Ishikawa (cell line): ENCODE measurements around the gene COG4.

Experiments used
- CREB1 ChIP-seq: IDR thresholded peaks from 2 replicates; pipeline ENCODE4 v1.6.1; 2012; ENCODE audit warnings: low read depth
- EP300 ChIP-seq: IDR thresholded peaks from 2 replicates; pipeline ENCODE4 v1.6.1; 2012; ENCODE audit warnings: borderline replicate concordance
- FOXM1 ChIP-seq: IDR thresholded peaks from 2 replicates; pipeline ENCODE4 v1.6.1; 2012; ENCODE audit warnings: low read depth, borderline replicate concordance
- NFIC ChIP-seq: IDR thresholded peaks from 2 replicates; pipeline ENCODE4 v1.6.1; 2012
- RAD21 ChIP-seq: IDR thresholded peaks from 2 replicates; pipeline ENCODE4 v1.6.1; 2012; ENCODE audit warnings: low read depth
- TAF1 ChIP-seq: IDR thresholded peaks from 2 replicates; pipeline ENCODE4 v1.6.1; 2012; ENCODE audit warnings: low read depth, mild to moderate bottlenecking
- TCF12 ChIP-seq: IDR thresholded peaks from 2 replicates; pipeline ENCODE4 v1.6.1; 2012; ENCODE audit warnings: low read depth
- TEAD4 ChIP-seq: IDR thresholded peaks from 2 replicates; pipeline ENCODE4 v1.6.1; 2012
- YY1 ChIP-seq: IDR thresholded peaks from 2 replicates; pipeline ENCODE4 v1.6.1; 2012; ENCODE audit warnings: low read depth
- ZBTB7A ChIP-seq: IDR thresholded peaks from 2 replicates; pipeline ENCODE4 v1.6.1; 2012; ENCODE audit warnings: low read depth
- TF ChIP-seq, protein P1 (sequence below): IDR thresholded peaks from 2 replicates; pipeline ENCODE4 v1.6.1; 2012
- TF ChIP-seq, protein P2 (sequence below): IDR thresholded peaks from 2 replicates; pipeline ENCODE4 v1.6.1; 2012; ENCODE audit warnings: low read depth, mild to moderate bottlenecking

DNA sequence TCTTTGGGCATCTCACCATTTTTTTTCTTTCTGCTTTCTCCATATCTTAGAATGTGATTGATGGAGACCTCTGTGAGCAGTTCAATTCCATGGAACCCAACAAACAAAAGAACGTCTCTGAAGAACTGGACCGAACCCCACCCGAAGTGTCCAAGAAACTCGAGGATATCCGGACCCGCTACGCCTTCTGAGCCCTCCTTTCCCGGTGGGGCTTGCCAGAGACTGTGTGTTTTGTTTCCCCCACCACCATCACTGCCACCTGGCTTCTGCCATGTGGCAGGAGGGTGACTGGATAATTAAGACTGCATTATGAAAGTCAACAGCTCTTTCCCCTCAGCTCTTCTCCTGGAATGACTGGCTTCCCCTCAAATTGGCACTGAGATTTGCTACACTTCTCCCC is 48.3 kb upstream of the COG4 start:
- TF ChIP-seq YY1, result no peak
- no peak for TF ChIP-seq FOXM1
- TF ChIP-seq RAD21, result no peak
- TF ChIP-seq, protein P1, sequence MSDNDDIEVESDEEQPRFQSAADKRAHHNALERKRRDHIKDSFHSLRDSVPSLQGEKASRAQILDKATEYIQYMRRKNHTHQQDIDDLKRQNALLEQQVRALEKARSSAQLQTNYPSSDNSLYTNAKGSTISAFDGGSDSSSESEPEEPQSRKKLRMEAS, result no peak
- TF ChIP-seq TCF12, result no peak
- TF ChIP-seq TEAD4, result no peak
- TF ChIP-seq, protein P2, sequence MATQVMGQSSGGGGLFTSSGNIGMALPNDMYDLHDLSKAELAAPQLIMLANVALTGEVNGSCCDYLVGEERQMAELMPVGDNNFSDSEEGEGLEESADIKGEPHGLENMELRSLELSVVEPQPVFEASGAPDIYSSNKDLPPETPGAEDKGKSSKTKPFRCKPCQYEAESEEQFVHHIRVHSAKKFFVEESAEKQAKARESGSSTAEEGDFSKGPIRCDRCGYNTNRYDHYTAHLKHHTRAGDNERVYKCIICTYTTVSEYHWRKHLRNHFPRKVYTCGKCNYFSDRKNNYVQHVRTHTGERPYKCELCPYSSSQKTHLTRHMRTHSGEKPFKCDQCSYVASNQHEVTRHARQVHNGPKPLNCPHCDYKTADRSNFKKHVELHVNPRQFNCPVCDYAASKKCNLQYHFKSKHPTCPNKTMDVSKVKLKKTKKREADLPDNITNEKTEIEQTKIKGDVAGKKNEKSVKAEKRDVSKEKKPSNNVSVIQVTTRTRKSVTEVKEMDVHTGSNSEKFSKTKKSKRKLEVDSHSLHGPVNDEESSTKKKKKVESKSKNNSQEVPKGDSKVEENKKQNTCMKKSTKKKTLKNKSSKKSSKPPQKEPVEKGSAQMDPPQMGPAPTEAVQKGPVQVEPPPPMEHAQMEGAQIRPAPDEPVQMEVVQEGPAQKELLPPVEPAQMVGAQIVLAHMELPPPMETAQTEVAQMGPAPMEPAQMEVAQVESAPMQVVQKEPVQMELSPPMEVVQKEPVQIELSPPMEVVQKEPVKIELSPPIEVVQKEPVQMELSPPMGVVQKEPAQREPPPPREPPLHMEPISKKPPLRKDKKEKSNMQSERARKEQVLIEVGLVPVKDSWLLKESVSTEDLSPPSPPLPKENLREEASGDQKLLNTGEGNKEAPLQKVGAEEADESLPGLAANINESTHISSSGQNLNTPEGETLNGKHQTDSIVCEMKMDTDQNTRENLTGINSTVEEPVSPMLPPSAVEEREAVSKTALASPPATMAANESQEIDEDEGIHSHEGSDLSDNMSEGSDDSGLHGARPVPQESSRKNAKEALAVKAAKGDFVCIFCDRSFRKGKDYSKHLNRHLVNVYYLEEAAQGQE, result no peak
- TF ChIP-seq EP300, result no peak
- no peak for TF ChIP-seq CREB1
- no peak for TF ChIP-seq NFIC
- no peak for TF ChIP-seq ZBTB7A
- no peak for TF ChIP-seq TAF1
